IPS-NIHi7 (cell line): ENCODE data around the gene TTC5.
"Not testable (repeated sequence)": the region's sequence is repeated elsewhere in the genome, so short reads cannot be mapped to it uniquely, and the experiment has no call there.

Experiments used
- DNase-seq: peaks from one replicate; pipeline ENCODE4 v3.0.0; 2012; ENCODE audit warnings: mixed read lengths; ENCODE audit errors: extremely low spot score

TTC5 gene, protein sequence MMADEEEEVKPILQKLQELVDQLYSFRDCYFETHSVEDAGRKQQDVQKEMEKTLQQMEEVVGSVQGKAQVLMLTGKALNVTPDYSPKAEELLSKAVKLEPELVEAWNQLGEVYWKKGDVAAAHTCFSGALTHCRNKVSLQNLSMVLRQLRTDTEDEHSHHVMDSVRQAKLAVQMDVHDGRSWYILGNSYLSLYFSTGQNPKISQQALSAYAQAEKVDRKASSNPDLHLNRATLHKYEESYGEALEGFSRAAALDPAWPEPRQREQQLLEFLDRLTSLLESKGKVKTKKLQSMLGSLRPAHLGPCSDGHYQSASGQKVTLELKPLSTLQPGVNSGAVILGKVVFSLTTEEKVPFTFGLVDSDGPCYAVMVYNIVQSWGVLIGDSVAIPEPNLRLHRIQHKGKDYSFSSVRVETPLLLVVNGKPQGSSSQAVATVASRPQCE

DNA sequence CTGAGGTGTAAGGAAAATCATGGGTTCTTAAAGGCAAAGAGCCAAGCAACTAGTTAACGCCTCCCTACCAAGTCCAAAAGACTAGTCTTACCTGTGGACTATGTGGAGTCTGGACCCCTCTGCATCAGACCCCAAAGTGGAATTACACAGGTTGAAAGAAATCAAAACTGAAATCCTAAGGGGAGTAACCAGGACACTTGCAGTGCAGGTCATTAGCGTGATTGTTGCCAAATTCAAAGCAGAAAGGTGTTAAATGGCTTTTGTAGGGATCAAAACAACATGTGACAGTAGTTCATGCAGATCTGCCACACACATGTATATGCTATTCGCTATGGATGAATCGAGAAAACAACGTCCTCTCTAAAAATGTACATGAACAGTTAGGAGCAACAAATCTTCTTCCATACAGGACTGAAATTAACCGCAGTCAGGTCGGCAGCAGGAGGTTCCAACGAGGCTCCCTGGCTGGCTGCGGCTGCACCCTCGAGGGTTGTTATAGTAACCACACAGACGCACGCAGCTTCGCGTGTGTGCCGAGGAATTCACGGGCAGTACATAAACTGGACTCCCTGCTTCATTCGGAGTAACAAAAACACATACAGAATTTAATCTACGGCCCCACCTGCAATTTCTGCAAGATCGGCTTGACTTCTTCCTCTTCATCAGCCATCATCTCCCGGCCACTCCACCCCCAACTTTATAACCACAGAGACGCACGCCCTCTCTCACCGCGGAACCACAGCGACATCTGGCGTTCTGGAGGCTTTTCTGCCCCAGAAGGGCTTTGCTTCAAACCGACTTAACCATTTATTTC lies at the start of gene TTC5:
TSS of gene TTC5 (minus strand) at position 687 of the 814 bp plus-strand sequence. CDS start at position 673, 14 bp downstream.
- peak; percentile 84 for DNase-seq

DNA sequence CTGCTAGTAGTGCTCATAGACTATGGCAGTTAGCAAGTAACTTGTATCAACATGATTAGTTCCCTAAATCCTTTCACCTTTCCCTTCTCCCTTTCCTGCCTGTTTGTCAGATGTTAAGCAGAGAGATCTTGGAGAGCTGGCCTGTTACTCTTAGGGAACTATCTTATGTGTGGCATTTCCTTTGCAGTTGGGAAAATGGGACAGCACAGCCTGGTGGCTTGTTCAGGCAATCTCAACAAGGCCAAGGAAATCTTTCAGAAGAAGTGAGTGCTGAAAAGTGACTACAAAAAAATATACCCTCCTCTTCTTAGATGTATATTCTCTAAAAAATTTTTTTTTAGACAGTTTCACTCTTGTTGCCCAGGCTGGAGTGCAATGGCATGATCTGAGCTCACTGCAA lies 45.1 kb upstream of the TTC5 start:
- DNase-seq, result no peak

DNA sequence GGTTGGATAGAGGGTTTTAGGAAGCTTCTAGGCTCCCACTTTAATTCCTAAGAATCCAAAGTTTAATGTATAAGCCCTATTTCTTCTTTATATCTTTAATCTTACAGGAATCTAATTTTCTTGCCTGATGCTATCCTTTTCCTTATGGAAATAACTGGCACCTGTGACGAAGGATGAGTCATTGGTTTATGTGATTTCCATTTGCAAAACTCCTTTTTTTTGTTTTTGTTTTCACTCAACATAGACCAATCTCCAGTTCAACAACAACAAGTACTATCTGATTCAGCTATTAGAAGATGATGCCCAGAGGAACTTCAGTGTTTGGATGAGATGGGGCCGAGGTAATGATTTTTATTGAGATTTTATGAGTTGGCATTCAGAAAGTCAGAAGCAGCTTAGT lies 44.5 kb upstream of the TTC5 start:
- DNase-seq, result no peak

DNA sequence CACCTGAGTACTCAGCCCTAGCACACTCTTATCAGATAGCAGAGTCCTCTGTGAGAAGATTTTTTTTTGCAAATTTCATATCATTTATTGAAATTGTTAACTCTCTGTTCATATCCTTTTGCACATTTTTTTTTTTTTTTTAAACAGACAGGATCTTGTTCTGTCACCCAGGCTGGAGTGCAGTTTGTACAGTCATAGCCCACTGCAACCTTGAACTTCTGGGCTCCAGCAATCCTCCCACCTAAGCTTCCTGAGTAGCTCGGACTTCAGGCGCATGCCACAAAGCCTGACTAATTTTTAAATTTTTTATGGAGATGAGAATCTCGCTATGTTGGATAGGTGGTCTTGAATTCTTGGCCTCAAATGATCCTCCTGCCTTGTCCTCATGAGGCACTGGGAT lies 42.0 kb upstream of the TTC5 start:
- DNase-seq, result no peak

DNA sequence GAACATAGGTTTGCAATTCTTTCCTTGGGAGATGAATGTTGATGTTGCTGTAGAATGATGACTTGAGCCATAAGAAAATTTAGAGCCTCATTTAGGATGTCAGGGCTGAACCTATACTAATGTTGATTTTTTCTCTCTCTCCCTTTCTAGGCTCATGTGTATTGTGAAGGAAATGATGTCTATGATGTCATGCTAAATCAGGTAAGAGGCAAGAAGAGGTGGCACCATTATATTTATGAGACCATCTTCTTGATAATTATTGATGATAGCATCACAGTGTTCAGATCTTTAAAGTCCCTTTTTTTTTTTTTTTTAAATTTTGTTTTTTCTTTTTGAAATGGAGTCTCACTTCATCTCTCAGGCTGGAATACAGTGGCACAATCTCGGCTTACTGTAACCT lies 41.0 kb upstream of the TTC5 start:
- DNase-seq, result no peak

DNA sequence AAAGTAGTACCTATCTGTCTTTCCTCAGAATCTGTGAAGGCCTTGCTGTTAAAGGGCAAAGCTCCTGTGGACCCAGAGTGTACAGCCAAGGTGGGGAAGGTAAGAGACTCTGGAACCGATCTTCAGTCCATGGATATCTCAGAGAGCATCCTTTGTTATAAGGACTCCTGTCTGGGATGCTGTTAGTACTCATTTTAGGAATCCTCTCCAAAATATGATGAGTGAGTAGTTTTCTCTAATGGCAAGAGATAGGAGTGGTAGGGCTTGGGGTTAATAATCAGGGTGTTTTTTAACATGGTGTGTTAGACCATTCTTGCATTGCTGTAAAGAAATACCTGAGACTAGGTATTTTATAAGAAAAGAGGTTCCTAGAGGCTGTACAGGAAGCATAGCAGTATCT lies 39.6 kb upstream of the TTC5 start:
- DNase-seq, result no peak

DNA sequence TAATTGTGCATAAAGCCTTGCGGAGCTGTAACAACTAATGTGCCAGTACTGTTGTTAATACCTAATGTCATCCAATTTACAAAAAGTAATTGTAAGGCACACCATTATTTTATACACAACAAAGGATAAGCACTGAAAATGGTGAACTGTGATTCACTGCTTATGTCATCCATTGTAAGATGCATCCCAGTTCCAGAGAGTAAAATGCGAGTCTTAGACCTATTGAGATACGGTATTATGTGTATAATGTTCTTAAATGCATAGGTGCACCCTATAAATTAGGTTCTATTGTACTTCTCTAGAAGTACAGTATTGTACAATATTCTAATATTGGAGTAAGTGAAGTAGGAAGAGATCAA lies 38.1 kb upstream of the TTC5 start:
- DNase-seq, result no peak

DNA sequence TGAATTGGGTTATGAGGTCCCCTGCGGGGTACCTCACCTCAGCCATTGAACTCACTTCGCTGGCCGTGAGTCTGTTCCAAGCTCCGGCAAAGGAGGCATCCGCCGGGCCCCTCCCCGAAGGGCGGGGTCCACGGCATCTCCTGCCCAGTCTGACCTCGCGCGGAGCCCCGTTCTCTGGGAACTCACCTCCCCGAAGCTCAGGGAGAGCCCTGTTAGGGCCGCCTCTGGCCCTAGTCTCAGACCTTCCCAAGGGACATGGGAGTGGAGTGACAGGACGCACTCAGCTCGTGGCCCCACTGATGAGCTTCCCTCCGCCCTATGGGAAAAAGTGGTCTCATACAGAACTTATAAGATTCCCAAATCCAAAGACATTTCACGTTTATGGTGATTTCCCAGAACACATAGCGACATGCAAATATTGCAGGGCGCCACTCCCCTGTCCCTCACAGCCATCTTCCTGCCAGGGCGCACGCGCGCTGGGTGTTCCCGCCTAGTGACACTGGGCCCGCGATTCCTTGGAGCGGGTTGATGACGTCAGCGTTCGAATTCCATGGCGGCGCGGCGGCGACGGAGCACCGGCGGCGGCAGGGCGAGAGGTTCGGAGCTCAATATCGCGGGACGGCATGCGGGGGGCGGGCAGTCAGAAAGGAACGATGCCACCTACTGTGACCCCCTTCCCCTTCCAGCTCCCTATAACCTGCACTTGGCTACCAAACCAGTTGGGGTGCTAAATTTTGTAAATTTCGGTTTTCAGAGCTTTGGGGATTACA lies 37.5 kb upstream of the TTC5 start, which contains the start of gene PARP2:
TSS of gene PARP2 (plus strand) at position 544 of the 770 bp plus-strand sequence. CDS start at position 551, 7 bp downstream.
- peak; percentile 96 for DNase-seq

DNA sequence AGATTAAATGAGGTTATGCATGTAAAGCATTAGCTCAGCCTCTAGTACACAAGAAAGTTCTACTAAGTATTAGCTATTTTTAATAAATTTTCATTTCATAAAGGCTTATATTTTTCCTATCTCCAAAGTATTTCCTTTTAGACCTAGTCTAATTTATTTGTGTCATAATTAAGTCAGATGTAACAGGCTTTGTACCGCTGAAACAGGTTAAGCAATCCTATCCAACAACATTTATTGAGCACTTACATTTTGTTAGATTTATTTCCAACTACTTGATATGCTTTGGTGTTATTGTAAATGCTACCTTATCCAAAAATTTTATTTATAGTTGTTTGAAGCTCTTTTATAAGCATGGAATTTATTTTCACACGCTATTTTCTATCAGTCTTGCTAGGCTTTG lies 35.9 kb upstream of the TTC5 start:
- no peak for DNase-seq

DNA sequence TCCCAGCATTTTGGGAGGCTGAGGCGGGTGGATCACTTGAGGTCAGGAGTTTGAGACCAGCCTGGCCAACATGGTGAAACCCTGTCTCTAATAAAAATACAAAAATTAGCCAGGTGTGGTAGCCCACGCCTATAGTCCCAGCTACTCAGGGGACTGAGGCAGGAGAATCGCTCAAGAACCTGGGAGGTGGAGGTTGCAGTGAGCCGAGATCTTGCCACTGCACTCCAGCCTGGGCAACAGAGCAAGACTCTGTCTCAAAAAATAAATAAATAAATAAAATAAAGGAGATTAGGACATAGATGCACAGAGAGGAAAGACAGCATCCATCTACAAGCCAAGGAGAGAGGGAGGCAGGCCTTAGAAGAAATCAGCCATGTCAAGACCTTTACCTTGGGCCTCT lies 35.3 kb upstream of the TTC5 start:
- DNase-seq, result not testable (repeated sequence)

DNA sequence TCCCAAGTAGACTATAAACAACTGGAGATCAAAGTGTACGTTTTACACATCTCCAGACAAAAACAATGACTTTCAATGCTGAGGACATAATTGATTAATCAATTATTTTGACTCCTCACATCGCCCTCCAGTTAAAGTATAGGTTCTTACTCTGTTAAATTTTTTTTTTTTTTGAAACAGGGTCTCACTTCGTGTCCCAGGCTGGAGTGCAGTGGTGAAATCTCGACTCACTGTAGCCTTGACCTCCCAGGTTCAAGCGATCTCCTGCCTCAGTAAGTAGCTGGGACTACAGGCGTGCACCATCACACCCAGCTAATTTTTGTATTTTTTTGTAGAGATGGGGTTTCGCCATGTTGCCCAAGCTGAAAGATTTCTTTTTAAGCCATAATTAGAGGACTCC lies 28.3 kb upstream of the TTC5 start:
- no peak for DNase-seq

DNA sequence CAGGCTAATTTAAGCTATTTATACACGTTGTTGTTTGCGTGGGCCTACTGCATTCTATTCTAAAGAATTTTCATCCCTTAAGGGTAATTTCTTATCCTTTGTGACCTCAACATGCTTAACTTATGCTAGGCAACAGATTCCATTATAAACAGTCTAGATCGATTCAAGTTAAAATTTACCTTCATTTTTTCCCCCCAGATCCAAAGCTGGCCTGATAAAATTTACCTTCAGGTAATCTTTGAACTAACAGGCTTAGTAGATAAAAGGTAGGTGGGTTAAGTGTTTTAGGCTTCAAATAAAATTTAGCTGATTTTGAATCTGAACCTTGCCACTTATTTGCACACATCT lies 27.7 kb upstream of the TTC5 start:
- DNase-seq, result no peak

DNA sequence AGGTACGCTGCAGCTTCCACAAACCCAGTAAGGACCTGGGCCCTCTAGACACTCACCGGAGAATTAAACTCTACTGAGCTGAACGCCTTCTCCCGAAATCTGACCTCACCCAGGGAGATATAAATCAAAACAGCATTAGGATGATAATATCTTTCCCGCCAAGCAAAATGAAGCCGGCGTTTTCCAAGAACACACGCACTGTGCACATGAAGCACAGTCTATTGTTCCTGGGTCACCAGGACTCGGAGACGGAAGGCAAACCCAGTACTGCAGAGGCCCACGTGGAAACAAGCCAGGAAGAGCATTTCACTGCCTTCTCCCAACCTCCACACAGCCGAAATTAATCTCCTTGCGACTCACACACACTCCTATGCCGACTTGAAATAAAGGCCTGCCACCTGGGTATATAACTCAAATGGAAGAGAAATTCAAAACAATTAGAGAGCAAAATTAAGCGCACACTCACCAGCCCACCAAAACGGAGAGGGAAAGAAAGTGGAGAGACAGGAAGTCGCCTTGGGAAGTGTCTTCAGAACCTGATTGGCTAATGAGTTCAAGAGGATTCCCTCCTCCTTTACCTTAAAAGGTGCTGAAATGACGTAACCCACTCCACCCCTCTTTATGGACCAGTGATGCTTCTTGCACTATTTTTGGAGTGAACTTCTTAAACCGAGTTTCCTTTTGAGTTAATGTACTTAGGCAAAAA lies 27.2 kb upstream of the TTC5 start, which contains the start of gene CCNB1IP1:
TSS of gene CCNB1IP1 (minus strand) at position 492 of the 706 bp plus-strand sequence. CDS start 16,756 bp downstream, outside the sequence.
- DNase-seq, result peak; percentile 89

DNA sequence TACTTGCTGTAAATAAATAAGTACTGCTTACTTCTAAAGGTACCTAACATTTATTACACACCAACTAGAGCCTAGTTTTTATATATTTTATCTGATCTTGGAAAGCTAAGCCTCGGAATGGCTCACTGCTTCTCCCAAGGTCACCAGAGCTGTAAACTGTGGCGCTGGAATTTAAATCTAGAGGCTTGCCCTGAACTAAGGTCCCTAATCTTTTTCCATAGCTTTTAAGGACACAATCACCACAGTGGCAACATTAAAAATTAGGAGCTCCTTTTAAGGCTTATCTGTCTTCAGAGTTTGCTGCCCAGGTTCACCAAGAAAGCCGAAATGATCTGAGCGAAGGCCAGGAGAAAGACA lies 26.7 kb upstream of the TTC5 start:
- DNase-seq, result no peak

DNA sequence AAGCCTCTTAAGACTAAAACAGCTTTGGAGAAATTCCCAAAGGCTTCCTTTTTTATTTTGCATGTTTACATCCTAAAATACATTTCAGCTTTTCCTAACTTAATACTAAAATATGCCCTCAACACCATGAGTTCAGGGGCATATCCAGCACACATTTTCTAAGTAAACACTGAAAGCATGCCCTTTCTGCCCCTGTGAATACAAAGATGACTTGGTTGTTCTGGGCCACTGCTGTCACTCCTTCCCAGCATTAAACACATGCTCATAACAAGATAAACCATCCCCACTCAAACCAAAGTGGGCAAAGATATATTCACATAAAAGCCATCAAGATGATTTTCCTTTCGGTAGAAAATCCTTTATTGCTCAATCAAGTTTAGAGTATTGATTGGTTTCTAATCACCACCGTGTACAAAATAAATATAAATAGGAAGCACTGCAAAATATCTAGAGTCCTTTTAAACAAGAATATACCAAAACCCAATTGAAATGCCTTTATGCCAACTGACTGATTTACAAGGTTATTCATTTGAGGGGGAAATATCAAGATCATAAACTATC lies 25.4 kb upstream of the TTC5 start:
- no peak for DNase-seq

DNA sequence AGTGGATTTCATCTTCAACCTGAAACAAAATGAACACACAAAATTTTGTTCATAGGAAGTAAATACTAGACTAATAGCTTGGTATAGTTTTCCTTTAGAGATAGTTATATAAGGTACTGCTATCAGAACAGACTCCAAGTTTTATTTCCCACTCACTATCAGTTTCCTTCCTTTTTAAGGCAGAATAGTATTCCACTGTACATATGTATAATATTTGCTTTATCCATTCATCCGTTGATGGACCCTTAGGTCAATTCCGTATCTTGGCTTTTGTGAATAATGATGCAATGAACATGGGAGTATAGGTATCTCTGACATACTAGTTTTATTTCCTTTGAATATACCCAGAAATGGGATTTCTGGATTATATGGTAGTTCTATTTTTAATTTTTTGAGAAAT lies 23.6 kb upstream of the TTC5 start:
- DNase-seq, result no peak

DNA sequence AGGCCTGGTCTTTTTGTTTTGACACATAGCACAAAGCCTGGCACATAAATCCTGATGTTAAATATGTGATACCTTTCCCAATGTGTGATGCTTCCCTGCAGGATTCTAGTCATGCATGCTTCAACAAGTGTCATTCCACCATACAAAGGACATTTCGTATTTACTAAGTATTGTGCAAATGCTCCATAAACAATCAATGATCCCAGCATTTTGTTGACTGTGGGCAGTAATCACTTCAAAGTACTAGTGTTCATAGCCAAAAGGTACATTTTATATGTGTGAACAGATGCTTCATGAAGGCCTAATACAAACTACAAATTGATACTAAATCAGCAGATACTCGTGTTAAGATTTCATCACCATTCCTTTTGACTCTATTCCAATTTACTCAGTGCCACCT lies 23.0 kb upstream of the TTC5 start:
- no peak for DNase-seq

DNA sequence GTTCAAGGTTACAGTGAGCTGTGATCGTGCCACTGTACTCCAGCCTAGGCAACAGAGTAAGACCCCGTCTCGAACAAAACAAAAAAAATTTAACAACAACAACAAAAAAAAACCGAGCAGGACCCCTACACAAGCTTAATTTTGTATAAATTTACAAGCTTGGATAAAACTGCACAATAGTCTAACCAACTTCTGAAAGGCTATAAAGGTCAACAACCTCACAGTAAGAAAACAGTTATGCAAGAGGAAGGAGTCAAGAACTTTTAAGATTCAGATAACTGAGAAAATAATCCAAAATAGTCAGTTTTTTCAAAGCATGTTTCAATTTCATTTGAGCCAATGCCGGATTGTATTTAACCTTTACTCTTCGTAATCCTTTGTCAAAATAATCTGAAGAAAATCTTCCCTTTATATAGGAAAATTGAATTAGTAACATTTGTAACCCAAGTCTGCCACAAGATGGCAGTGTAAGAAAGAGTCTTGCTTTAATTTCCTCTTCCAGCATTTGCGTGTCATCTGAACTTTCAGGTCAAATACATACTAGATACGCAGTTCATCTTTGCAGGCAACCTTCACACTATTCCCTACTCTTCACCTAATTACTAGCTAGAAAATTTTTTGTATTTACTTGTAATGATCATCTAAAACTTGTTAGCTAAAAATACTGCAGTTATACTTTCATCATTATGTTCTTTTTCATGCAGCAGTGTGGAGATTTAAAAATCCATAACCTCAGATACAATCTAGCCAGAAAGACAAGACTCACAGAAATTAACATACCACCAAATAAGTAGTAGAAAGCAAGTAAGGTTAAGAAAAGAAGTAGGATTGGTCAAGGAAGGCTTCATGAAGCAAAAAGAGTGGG lies 21.5 kb upstream of the TTC5 start:
- DNase-seq, result peak; percentile 32

DNA sequence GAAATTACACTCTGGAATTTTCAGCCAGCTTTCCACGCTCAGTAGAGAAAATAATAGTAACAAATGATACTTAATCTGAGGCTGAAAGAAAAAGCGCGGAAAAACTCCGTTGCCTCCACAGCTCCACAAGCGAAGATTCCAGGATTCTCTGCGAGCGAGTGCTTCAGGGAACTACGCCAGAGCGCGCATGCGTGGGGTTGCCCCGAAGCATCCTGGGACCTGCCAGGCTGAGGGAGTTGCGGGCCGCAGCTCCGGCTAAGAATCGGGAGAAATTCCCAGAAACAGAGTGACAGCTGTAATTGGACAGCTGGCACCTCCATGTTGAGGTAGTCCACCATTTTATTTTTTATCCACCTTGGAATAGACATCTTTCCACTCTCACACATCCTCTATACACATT lies 12.0 kb upstream of the TTC5 start:
- no peak for DNase-seq

DNA sequence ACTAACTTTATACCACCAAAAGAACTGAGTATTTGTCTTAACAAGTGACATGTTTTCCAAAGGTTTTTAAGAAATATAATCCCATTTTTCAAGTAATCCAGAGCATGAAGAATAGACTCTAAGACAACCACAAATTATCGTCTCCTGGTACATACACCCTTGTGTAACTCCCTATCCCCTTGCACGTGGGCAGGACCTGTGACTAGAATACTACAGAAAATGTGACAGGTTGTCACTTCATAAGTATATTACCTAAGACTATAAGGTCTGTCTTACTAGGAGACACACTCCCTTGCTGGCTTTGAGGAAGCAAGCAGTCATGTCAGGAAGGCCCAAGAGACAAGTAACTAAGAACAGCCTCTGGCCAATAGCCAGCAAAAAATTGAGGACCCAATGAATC lies 8.3 kb upstream of the TTC5 start:
- DNase-seq, result no peak
